Endothelial cell of umbilical vein (primary cell): ENCODE results near the gene POU6F2. TPM values are rescaled to one million over a fixed set of nuclear protein-coding genes. Genes with fewer than 3 reads are reported as not detected.

ENCODE experiments used
- BruUV-seq: library from RNA; stranded (reverse); fragments of 400-500 nt; replicated peaks from 2 replicates; lab custom pipeline; 2021; lab: Mats Ljungman, UMichigan
- CTCF ChIA-PET: fragments of 300-600, 350-600 bp; sonication (Branson Sonifier 250); formaldehyde crosslinking; loops from one replicate; lab custom pipeline; 2021; ENCODE audit warnings: antibody characterized with exemption, inconsistent platforms; lab: Charles Lee
- POLR2A ChIA-PET: fragments of 300-600, 350-600 bp; sonication (Branson Sonifier 250); formaldehyde crosslinking; loops from one replicate; lab custom pipeline; 2021; ENCODE audit warnings: antibody characterized with exemption, inconsistent platforms; lab: Charles Lee
- DNase-seq: peaks from one replicate; pipeline ENCODE4 v3.0.0-alpha.2; 2011; ENCODE audit warnings: low read depth, low spot score
- FAIRE-seq: peaks from 2 replicates; lab custom pipeline; 2011; peaks lifted over from hg19 to GRCh38; lab: Jason Lieb, UNC
- H2AFZ ChIP-seq: 2 replicates; pipeline ENCODE4 v1.6.0; 2012; ENCODE audit warnings: low read depth, low read length, control low read depth, inconsistent platforms
- H3K27ac ChIP-seq: 2 replicates; pipeline ENCODE4 v1.5.1; 2011; ENCODE audit warnings: low read depth, mild to moderate bottlenecking, control low read depth, low read length, moderate library complexity; ENCODE audit not compliant: insufficient read depth
- H3K27me3 ChIP-seq, 2 experiments: 2 replicates each; pipeline versions ENCODE4 v1.6.0 to v1.6.1; 2011; ENCODE audit warnings: low read length in 2 of 2, mixed read lengths in 1 of 2; ENCODE audit not compliant: control insufficient read depth in 2 of 2, insufficient read depth in 2 of 2
- H3K36me3 ChIP-seq, 2 experiments: 2 replicates in 1 of 2; 3 replicates in 1 of 2; pipeline ENCODE4 v1.5.1; 2011; ENCODE audit warnings: low read length in 2 of 2, mild to moderate bottlenecking in 1 of 2, moderate library complexity in 1 of 2; ENCODE audit not compliant: control insufficient read depth in 2 of 2, insufficient read depth in 2 of 2; ENCODE audit errors: extremely low read depth in 1 of 2
- H3K4me1 ChIP-seq: 3 replicates; pipeline ENCODE4 v1.5.1; 2011; ENCODE audit warnings: mild to moderate bottlenecking, low read length; ENCODE audit not compliant: control insufficient read depth, insufficient read depth; ENCODE audit errors: extremely low read depth
- H3K4me2 ChIP-seq: 2 replicates; pipeline ENCODE4 v1.6.1; 2011; ENCODE audit warnings: low read length, control low read depth, mixed read lengths; ENCODE audit not compliant: insufficient read depth
- H3K4me3 ChIP-seq, 3 experiments: fragments of 200-600 bp in 1 of 3; sonication (generic), shearing (Covaris generic) in 1 of 3; replicated peaks in 1 of 3; 2 replicates each; pipeline ENCODE4 v1.5.1; 2011 to 2016; ENCODE audit warnings: control low read depth in 3 of 3, low read length in 3 of 3, mild to moderate bottlenecking in 2 of 3, inconsistent platforms in 1 of 3, low read depth in 1 of 3, moderate library complexity in 1 of 3; ENCODE audit not compliant: insufficient read depth in 1 of 3
- H3K79me2 ChIP-seq: 2 replicates; pipeline ENCODE4 v1.6.0; 2012; ENCODE audit warnings: low read length, inconsistent platforms; ENCODE audit not compliant: control insufficient read depth, insufficient read depth
- H3K9ac ChIP-seq: replicated peaks from 2 replicates; pipeline ENCODE3; 2011; ENCODE audit warnings: low read length, control low read depth; ENCODE audit not compliant: insufficient read depth; ENCODE audit errors: extremely low read depth
- H3K9me1 ChIP-seq: replicated peaks from 3 replicates; pipeline ENCODE4 v1.6.0; 2011; ENCODE audit warnings: mild to moderate bottlenecking, low read length; ENCODE audit not compliant: control insufficient read depth, insufficient read depth; ENCODE audit errors: extremely low read depth
- H3K9me3 ChIP-seq: replicated peaks from 2 replicates; pipeline ENCODE4 v1.5.1; 2012; ENCODE audit warnings: low read length, inconsistent platforms; ENCODE audit not compliant: control insufficient read depth, insufficient read depth
- H4K20me1 ChIP-seq: replicated peaks from 2 replicates; pipeline ENCODE3; 2011; ENCODE audit warnings: mild to moderate bottlenecking, low read length; ENCODE audit not compliant: control insufficient read depth, insufficient read depth; ENCODE audit errors: extremely low read depth
- CTCF ChIP-seq, 2 donors: IDR thresholded peaks; 1 replicate in 1 of 2; 2 replicates in 1 of 2; pipeline ENCODE4 v1.5.1; 2011; ENCODE audit warnings: low read length in 2 of 2, mild to moderate bottlenecking in 2 of 2, moderate library complexity in 2 of 2, control low read depth in 1 of 2, inconsistent platforms in 1 of 2, low read depth in 1 of 2; ENCODE audit not compliant: insufficient read depth in 1 of 2; ENCODE audit errors: extremely low read depth in 1 of 2
- EZH2 ChIP-seq: IDR thresholded peaks from 2 replicates; pipeline ENCODE4 v1.6.1; 2012; ENCODE audit warnings: borderline replicate concordance, low read depth, mild to moderate bottlenecking, moderate library complexity, low read length, inconsistent platforms; ENCODE audit not compliant: severe bottlenecking
- FOS ChIP-seq: IDR thresholded peaks from 2 replicates; pipeline ENCODE4 v1.6.1; 2011; ENCODE audit warnings: mild to moderate bottlenecking, low read length, moderate library complexity, borderline replicate concordance; ENCODE audit not compliant: insufficient read depth
- GATA2 ChIP-seq: IDR thresholded peaks from 2 replicates; pipeline ENCODE4 v1.7.0; 2011; ENCODE audit warnings: low read depth, mild to moderate bottlenecking, moderate library complexity, mixed read lengths, low read length; ENCODE audit not compliant: insufficient read length, insufficient read depth
- JUN ChIP-seq: IDR thresholded peaks from 2 replicates; pipeline ENCODE4 v1.6.1; 2011; ENCODE audit warnings: borderline replicate concordance, low read depth; ENCODE audit not compliant: insufficient read length, insufficient read depth
- MAX ChIP-seq: IDR thresholded peaks from 2 replicates; pipeline ENCODE4 v1.6.1; 2011; ENCODE audit not compliant: insufficient read depth, insufficient read length
- MYC ChIP-seq: IDR thresholded peaks from one replicate; pipeline ENCODE4 v1.6.1; 2011; ENCODE audit warnings: mild to moderate bottlenecking, low read depth, low read length
- POLR2A ChIP-seq: IDR thresholded peaks from 2 replicates; pipeline ENCODE4 v1.6.1; 2012; ENCODE audit warnings: low read depth, mild to moderate bottlenecking, control low read depth, low read length
- POLR2AphosphoS5 ChIP-seq: IDR thresholded peaks from 2 replicates; pipeline ENCODE4 v1.6.1; 2012; ENCODE audit warnings: low read depth, mild to moderate bottlenecking, control low read depth, low read length, moderate library complexity; ENCODE audit not compliant: insufficient read depth
- dilution Hi-C: fragments of 300-500 bp; cut with MboI; formaldehyde crosslinking; loops from one replicate; pipeline ENCODE4 v1.15.0; 2019; ENCODE audit warnings: low sequenced_read_pairs; ENCODE audit not compliant: extremely low pct_ligation_motif_present
- intact Hi-C: fragments of 100-400 bp; cut with micrococcal nuclease; formaldehyde crosslinking; loops from one replicate; pipeline ENCODE4 v1.10.0; 2022
- polyA plus RNA-seq, 4 experiments: library from polyadenylated mRNA; depleted of rRNA in 3 of 4; stranded (reverse) in 3 of 4; unstranded in 1 of 4; fragments of >200 nt; gene quantifications; 2 replicates each; pipeline versions ENCODE4 v1.2.1 to v1.2.3, GENCODE V29; 2011 to 2012; ENCODE audit warnings: missing spikeins in 1 of 4
- total RNA-seq: library from RNA; stranded (reverse); gene quantifications from 2 replicates; pipeline ENCODE4 v1.2.3, GENCODE V29; 2021

POU6F2 gene
- total and polyA plus RNA-seq, 2 donors (not counting 3 experiments of a cell fraction or from before 2014, with no cell fraction given), result 0.29 TPM; not detected in 1

- no peaks in the 10 kb centered on the region for H3K79me2 ChIP-seq
- H3K27ac ChIP-seq, result no peak overlapping the region
- ChIA-PET POLR2A (no interaction called here), CTCF (no interaction called here)
- no peak for TF ChIP-seq POLR2A
- no peak for TF ChIP-seq CTCF (IDR thresholded peaks at IDR 0.05; ENCODE audit: extremely low read depth in 1 of 2, insufficient read depth in 1 of 2, low read depth in 1 of 2, low read length in 2 of 2)
- TF ChIP-seq JUN, result no peak
- TF ChIP-seq POLR2AphosphoS5, result no peak
- no peak for TF ChIP-seq GATA2
- no peak for TF ChIP-seq EZH2
- no peak for TF ChIP-seq MYC
- TF ChIP-seq FOS, result no peak
- no peak for TF ChIP-seq MAX
- no TSS peak for BruUV-seq
- no peak overlapping the region for H3K4me3 ChIP-seq
- no peaks in the 10 kb centered on the region for H4K20me1 ChIP-seq
- no peak overlapping the region for H3K4me2 ChIP-seq
- no peaks in the 10 kb centered on the region for H3K9me1 ChIP-seq
- H3K9ac ChIP-seq, result no peak overlapping the region
- H3K9me3 ChIP-seq, result no peaks in the 10 kb centered on the region
- no peaks in the 10 kb centered on the region for H3K27me3 ChIP-seq
- intact Hi-C loops (no loop called here), dilution Hi-C loops (no loop called here)
- DNase-seq (no peak), FAIRE-seq (no peak)
- H3K4me1 ChIP-seq, result no peaks in the 10 kb centered on the region
- H3K36me3 ChIP-seq, result no peaks in the 10 kb centered on the region
- no peak overlapping the region for H2AFZ ChIP-seq
Observed at GRCh38 chr7:39272691-39273090, 295.0 kb downstream of the POU6F2 start.
